Activated naive CD8-positive, alpha-beta T cell treated with anti-CD3 and anti-CD28 coated beads, Interleukin-2, amount 50 U/mL, for 24 hours (primary cell): ENCODE results near the gene PTPRE.

Experiments used
- ATAC-seq: fragments of 150-1000 bp; cut with Tn5 transposase; one replicate; pipeline ENCODE4 v1.10.0; 2021
- DNase-seq: peaks from one replicate; pipeline ENCODE4 v3.0.0; 2021
- H3K27ac Mint-ChIP-seq: one replicate; pipeline ENCODE4 v1.8.0; 2021; ENCODE audit warnings: mild to moderate bottlenecking, mixed read lengths
- H3K27me3 Mint-ChIP-seq: one replicate; pipeline ENCODE4 v1.8.0; 2021; ENCODE audit warnings: mixed read lengths
- H3K36me3 Mint-ChIP-seq: one replicate; pipeline ENCODE4 v1.8.0; 2021; ENCODE audit warnings: low read depth, mixed read lengths
- H3K4me1 Mint-ChIP-seq: one replicate; pipeline ENCODE4 v1.8.0; 2021; ENCODE audit warnings: mixed read lengths
- H3K4me3 Mint-ChIP-seq: one replicate; pipeline ENCODE4 v1.8.0; 2021; ENCODE audit warnings: mild to moderate bottlenecking, moderate library complexity, mixed read lengths
- H3K9me3 Mint-ChIP-seq: one replicate; pipeline ENCODE4 v1.8.0; 2021; ENCODE audit warnings: mixed read lengths

The PTPRE gene, protein sequence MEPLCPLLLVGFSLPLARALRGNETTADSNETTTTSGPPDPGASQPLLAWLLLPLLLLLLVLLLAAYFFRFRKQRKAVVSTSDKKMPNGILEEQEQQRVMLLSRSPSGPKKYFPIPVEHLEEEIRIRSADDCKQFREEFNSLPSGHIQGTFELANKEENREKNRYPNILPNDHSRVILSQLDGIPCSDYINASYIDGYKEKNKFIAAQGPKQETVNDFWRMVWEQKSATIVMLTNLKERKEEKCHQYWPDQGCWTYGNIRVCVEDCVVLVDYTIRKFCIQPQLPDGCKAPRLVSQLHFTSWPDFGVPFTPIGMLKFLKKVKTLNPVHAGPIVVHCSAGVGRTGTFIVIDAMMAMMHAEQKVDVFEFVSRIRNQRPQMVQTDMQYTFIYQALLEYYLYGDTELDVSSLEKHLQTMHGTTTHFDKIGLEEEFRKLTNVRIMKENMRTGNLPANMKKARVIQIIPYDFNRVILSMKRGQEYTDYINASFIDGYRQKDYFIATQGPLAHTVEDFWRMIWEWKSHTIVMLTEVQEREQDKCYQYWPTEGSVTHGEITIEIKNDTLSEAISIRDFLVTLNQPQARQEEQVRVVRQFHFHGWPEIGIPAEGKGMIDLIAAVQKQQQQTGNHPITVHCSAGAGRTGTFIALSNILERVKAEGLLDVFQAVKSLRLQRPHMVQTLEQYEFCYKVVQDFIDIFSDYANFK

GRCh38 chr10:127906548-127907377, at the start of gene PTPRE:
Gene PTPRE (plus strand): TSS chr10:127907103. CDS start chr10:128040882, 133,779 bp downstream.
- Mint-ChIP-seq H3K27ac (no peak within 1 kb of the TSS), H3K4me3 (peak within 1 kb of the TSS; percentile 47), H3K36me3 (no peaks in the 10 kb centered on the region), H3K4me1 (no peaks in the 10 kb centered on the region), H3K27me3 (peaks cover 34% of the 10 kb centered on the region), H3K9me3 (no peaks in the 10 kb centered on the region)
- DNase-seq (peak; percentile 80), ATAC-seq (peak; percentile 94)

DNA sequence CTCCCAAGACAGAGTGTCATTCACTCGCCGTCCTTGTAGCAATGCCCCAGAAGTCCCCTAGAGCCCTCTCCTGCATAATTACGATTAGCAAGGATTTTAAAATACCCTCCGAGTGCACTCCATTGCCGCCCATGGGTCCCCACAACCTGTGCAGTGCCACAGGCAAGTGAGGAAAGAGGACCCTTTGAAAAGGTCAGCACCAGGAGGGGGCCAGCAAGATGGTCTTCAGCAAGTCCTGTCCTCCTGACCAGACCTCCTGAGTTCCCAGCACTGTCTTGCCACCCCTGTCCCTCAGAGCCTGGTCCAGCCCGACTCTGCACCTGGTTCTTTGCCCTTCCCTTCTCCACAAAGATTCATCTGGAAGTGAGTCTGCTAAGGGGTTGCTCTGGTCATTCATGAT, 46.3 kb upstream of the PTPRE start:
- H3K4me3 Mint-ChIP-seq: no peak overlapping the region
- no peak overlapping the region for H3K27ac Mint-ChIP-seq
- H3K27me3 Mint-ChIP-seq: peaks cover 2% of the 10 kb centered on the region
- ATAC-seq (no peak), DNase-seq (no peak)
- H3K36me3 Mint-ChIP-seq: no peaks in the 10 kb centered on the region
- H3K9me3 Mint-ChIP-seq: peaks cover 6% of the 10 kb centered on the region
- no peaks in the 10 kb centered on the region for H3K4me1 Mint-ChIP-seq

- Mint-ChIP-seq H3K4me1 (no peaks in the 10 kb centered on the region), H3K9me3 (peaks cover 6% of the 10 kb centered on the region), H3K36me3 (no peaks in the 10 kb centered on the region), H3K27ac (no peak overlapping the region), H3K4me3 (no peak overlapping the region), H3K27me3 (peaks cover 2% of the 10 kb centered on the region)
- DNase-seq (no peak), ATAC-seq (no peak)
Measured at GRCh38 chr10:127863231-127863825, 43.6 kb upstream of the PTPRE start.

GRCh38 chr10:127866276-127867013, 40.5 kb upstream of the PTPRE start:
- Mint-ChIP-seq H3K27me3 (peaks cover 11% of the 10 kb centered on the region), H3K36me3 (no peaks in the 10 kb centered on the region), H3K4me3 (no peak overlapping the region), H3K9me3 (peaks cover 14% of the 10 kb centered on the region), H3K27ac (no peak overlapping the region), H3K4me1 (no peaks in the 10 kb centered on the region)
- DNase-seq: no peak
- ATAC-seq: no peak

- peaks cover 9% of the 10 kb centered on the region for H3K27me3 Mint-ChIP-seq
- ATAC-seq (no peak), DNase-seq (no peak)
- H3K9me3 Mint-ChIP-seq: peaks cover 14% of the 10 kb centered on the region
- no peak overlapping the region for H3K4me3 Mint-ChIP-seq
- H3K27ac Mint-ChIP-seq: no peak overlapping the region
- no peaks in the 10 kb centered on the region for H3K4me1 Mint-ChIP-seq
- H3K36me3 Mint-ChIP-seq: no peaks in the 10 kb centered on the region
Measured at GRCh38 chr10:127867805-127868204, 39.1 kb upstream of the PTPRE start.

DNA sequence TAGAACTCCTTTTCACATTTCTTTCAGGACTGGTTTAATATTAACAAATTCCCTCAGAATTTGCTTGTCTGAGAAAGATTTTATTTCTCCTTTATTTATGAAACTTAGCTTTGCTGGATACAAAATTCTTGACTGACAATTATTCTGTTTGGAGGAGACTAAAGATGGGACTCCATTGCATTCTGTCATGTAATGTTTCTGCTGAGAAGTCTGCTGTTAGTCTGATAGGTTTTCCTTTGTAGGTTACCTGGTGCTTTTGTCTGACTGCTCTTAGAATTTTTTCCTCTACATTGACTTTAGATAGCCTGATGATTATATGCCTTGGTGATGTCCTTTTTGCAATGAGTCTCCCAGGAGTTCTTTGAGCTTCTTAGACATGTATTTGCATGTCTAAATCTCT, 37.6 kb upstream of the PTPRE start:
- no peaks in the 10 kb centered on the region for H3K4me1 Mint-ChIP-seq
- H3K27me3 Mint-ChIP-seq: peaks cover 9% of the 10 kb centered on the region
- peaks cover 8% of the 10 kb centered on the region for H3K9me3 Mint-ChIP-seq
- H3K27ac Mint-ChIP-seq: no peak overlapping the region
- H3K4me3 Mint-ChIP-seq: no peak overlapping the region
- DNase-seq (no peak), ATAC-seq (no peak)
- H3K36me3 Mint-ChIP-seq: no peaks in the 10 kb centered on the region

- Mint-ChIP-seq H3K27ac (no peak overlapping the region), H3K4me1 (no peaks in the 10 kb centered on the region), H3K4me3 (no peak overlapping the region), H3K9me3 (peaks cover 8% of the 10 kb centered on the region), H3K27me3 (peaks cover 9% of the 10 kb centered on the region), H3K36me3 (no peaks in the 10 kb centered on the region)
- ATAC-seq: no peak
- no peak for DNase-seq
Measured at GRCh38 chr10:127871631-127872010, 35.3 kb upstream of the PTPRE start.

- no peak overlapping the region for H3K4me3 Mint-ChIP-seq
- DNase-seq (no peak), ATAC-seq (no peak)
- H3K36me3 Mint-ChIP-seq: no peaks in the 10 kb centered on the region
- peaks cover 8% of the 10 kb centered on the region for H3K9me3 Mint-ChIP-seq
- no peaks in the 10 kb centered on the region for H3K4me1 Mint-ChIP-seq
- peaks cover 9% of the 10 kb centered on the region for H3K27me3 Mint-ChIP-seq
- H3K27ac Mint-ChIP-seq: no peak overlapping the region
Measured at GRCh38 chr10:127872011-127872761, 34.7 kb upstream of the PTPRE start.

GRCh38 chr10:127872871-127873600, 33.9 kb upstream of the PTPRE start:
- Mint-ChIP-seq H3K4me1 (no peaks in the 10 kb centered on the region), H3K27me3 (peaks cover 9% of the 10 kb centered on the region), H3K4me3 (no peak overlapping the region), H3K27ac (no peak overlapping the region), H3K36me3 (no peaks in the 10 kb centered on the region), H3K9me3 (peaks cover 8% of the 10 kb centered on the region)
- DNase-seq (no peak), ATAC-seq (no peak)

GRCh38 chr10:127873901-127874470, 32.9 kb upstream of the PTPRE start:
- no peaks in the 10 kb centered on the region for H3K4me1 Mint-ChIP-seq
- peaks cover 9% of the 10 kb centered on the region for H3K27me3 Mint-ChIP-seq
- ATAC-seq: no peak
- no peak for DNase-seq
- H3K4me3 Mint-ChIP-seq: no peak overlapping the region
- H3K36me3 Mint-ChIP-seq: no peaks in the 10 kb centered on the region
- no peak overlapping the region for H3K27ac Mint-ChIP-seq
- peaks cover 8% of the 10 kb centered on the region for H3K9me3 Mint-ChIP-seq

DNA sequence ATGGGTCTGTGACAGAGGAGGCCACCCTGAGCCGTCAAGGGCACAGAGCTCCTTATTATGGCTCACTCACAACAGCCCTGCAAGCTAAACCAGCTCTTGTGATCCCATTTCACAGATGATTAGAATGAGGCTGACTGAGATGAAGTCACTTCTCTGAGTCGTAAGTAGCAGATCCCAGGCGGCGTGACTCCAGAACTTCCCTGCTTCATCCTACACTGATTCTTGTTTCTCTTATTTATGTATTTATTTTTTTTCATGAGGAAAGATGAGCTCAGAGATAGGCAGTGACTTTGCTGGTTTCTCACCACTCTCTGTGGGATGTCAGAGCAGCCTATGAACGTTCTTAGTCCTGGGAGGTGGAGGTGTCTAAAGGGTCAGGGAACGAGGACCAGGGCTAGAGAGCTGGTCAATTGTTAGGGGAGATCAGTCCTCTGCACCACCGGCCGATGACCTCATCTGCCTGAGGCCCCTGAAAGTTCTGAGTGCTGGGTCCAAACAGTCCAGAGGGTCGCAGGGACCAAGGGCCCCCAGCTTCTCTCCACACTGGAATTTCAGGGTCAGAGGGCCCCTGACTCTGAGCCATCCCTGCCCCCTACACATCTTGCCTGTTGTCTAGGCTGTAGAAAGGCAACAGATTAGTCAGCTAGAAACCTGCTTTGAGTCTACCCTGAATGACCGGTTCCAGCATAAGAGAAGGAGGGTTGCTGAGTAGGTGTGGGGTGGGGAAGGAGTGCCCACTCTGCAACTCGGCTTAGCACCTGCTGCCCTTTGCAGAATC, 32.0 kb upstream of the PTPRE start:
- DNase-seq (no peak), ATAC-seq (no peak)
- Mint-ChIP-seq H3K4me1 (no peaks in the 10 kb centered on the region), H3K4me3 (no peak overlapping the region), H3K27me3 (peaks cover 7% of the 10 kb centered on the region), H3K27ac (no peak overlapping the region), H3K36me3 (no peaks in the 10 kb centered on the region), H3K9me3 (peaks cover 2% of the 10 kb centered on the region)

DNA sequence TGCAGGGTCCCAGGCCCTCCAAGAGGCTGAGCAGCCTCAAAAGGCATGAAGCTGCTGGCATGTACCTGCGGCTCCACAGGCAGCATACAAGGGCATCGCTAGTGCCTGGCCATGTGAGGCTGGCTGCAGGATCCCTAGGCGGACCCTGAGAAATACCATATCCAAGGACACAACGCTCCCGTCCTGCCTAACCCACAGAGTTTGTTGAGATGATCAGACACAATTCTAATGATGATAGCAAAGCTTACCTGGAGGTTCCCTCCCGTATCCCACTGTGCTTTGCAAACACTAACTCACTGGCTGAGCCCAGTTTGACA, 31.5 kb upstream of the PTPRE start:
- ATAC-seq (no peak), DNase-seq (no peak)
- Mint-ChIP-seq H3K36me3 (no peaks in the 10 kb centered on the region), H3K27me3 (peaks cover 5% of the 10 kb centered on the region), H3K4me3 (no peak overlapping the region), H3K9me3 (no peaks in the 10 kb centered on the region), H3K4me1 (peaks cover 2% of the 10 kb centered on the region), H3K27ac (no peak overlapping the region)
